Left ventricle myocardium inferior (tissue), 1 donor: ENCODE measurements around the gene FAM98B. TPM values are rescaled to one million over a fixed set of nuclear protein-coding genes. Genes with fewer than 3 reads are reported as not detected.

ENCODE experiments used
- DNase-seq: peaks from one replicate; pipeline ENCODE4 v3.0.0-alpha.2; 2020
- H3K27ac ChIP-seq: fragments of 200-600 bp; replicated peaks from 2 replicates; pipeline ENCODE4 v1.8.0; 2021
- H3K27me3 ChIP-seq: fragments of 200-600 bp; 2 replicates; pipeline ENCODE4 v1.8.0; 2021; ENCODE audit warnings: low read depth
- H3K36me3 ChIP-seq: fragments of 200-600 bp; 2 replicates; pipeline ENCODE4 v1.8.0; 2021
- H3K4me1 ChIP-seq: fragments of 200-600 bp; 2 replicates; pipeline ENCODE4 v1.8.0; 2021
- H3K4me3 ChIP-seq: fragments of 200-600 bp; 2 replicates; pipeline ENCODE4 v1.8.0; 2021; ENCODE audit warnings: mild to moderate bottlenecking, moderate library complexity
- H3K9me3 ChIP-seq: fragments of 200-600 bp; replicated peaks from 2 replicates; pipeline ENCODE4 v1.8.0; 2021
- CTCF ChIP-seq: fragments of 200-600 bp; IDR thresholded peaks from 2 replicates; pipeline ENCODE4 v1.8.0; 2021; ENCODE audit warnings: antibody characterized with exemption, mild to moderate bottlenecking, borderline replicate concordance
- intact Hi-C: fragments of 100-400 bp; cut with micrococcal nuclease; formaldehyde crosslinking; loops from one replicate; pipeline ENCODE4 v1.11.0; 2022
- total RNA-seq: library from RNA; stranded (reverse); fragmentation: NEBNext Ultra II Directional; extraction: Animal tissue kit (Norgen Biotek cat#: 25700); gene quantifications from one replicate; pipeline ENCODE4 v1.2.1, GENCODE V29; 2021
- donor health status: DM: no; HTN: yes; CAD: no; lungs with severe emphysema.

Gene FAM98B
- total RNA-seq, 1 donor from 2014 or later, result 28.7 TPM

GRCh38 chr15:38474155-38474757, 20.3 kb downstream of the FAM98B start:
- peaks cover 55% of the 10 kb centered on the region for H3K36me3 ChIP-seq
- no peak for DNase-seq
- H3K27ac ChIP-seq, result no peak overlapping the region
- H3K27me3 ChIP-seq, result no peaks in the 10 kb centered on the region
- H3K4me3 ChIP-seq, result no peak overlapping the region
- no peaks in the 10 kb centered on the region for H3K4me1 ChIP-seq
- intact Hi-C loops, result no loop called here
- TF ChIP-seq CTCF, result peak; percentile 72
- no peaks in the 10 kb centered on the region for H3K9me3 ChIP-seq

GRCh38 chr15:38475361-38475760, 21.4 kb downstream of the FAM98B start:
- TF ChIP-seq CTCF, result no peak
- no peaks in the 10 kb centered on the region for H3K27me3 ChIP-seq
- peaks cover 54% of the 10 kb centered on the region for H3K36me3 ChIP-seq
- no peak overlapping the region for H3K4me3 ChIP-seq
- H3K27ac ChIP-seq, result no peak overlapping the region
- no peak for DNase-seq
- H3K9me3 ChIP-seq, result no peaks in the 10 kb centered on the region
- intact Hi-C loops, result no loop called here
- no peaks in the 10 kb centered on the region for H3K4me1 ChIP-seq

- no peaks in the 10 kb centered on the region for H3K4me1 ChIP-seq
- intact Hi-C loops, result no loop called here
- H3K36me3 ChIP-seq, result peaks cover 49% of the 10 kb centered on the region
- no peak for TF ChIP-seq CTCF
- H3K4me3 ChIP-seq, result no peak overlapping the region
- no peak overlapping the region for H3K27ac ChIP-seq
- DNase-seq, result no peak
- H3K9me3 ChIP-seq, result no peaks in the 10 kb centered on the region
- no peaks in the 10 kb centered on the region for H3K27me3 ChIP-seq
These were observed 22.2 kb downstream of the FAM98B start for GRCh38 chr15:38476120-38476519.

- Histone ChIP-seq H3K27ac (no peak overlapping the region), H3K27me3 (no peaks in the 10 kb centered on the region), H3K4me1 (no peaks in the 10 kb centered on the region), H3K36me3 (peaks cover 55% of the 10 kb centered on the region), H3K9me3 (no peaks in the 10 kb centered on the region), H3K4me3 (no peak overlapping the region)
- no peak for DNase-seq
- intact Hi-C loops, result no loop called here
- TF ChIP-seq CTCF, result no peak
These were observed 23.7 kb downstream of the FAM98B start for GRCh38 chr15:38477637-38478036.

GRCh38 chr15:38479266-38479665, 25.3 kb downstream of the FAM98B start:
- TF ChIP-seq CTCF, result no peak
- intact Hi-C loops, result no loop called here
- H3K27me3 ChIP-seq, result no peaks in the 10 kb centered on the region
- no peaks in the 10 kb centered on the region for H3K4me1 ChIP-seq
- no peak overlapping the region for H3K4me3 ChIP-seq
- DNase-seq, result no peak
- H3K36me3 ChIP-seq, result peaks cover 55% of the 10 kb centered on the region
- H3K27ac ChIP-seq, result no peak overlapping the region
- H3K9me3 ChIP-seq, result no peaks in the 10 kb centered on the region
